ENCODE data around the gene STXBP5.

STXBP5 gene

DNA sequence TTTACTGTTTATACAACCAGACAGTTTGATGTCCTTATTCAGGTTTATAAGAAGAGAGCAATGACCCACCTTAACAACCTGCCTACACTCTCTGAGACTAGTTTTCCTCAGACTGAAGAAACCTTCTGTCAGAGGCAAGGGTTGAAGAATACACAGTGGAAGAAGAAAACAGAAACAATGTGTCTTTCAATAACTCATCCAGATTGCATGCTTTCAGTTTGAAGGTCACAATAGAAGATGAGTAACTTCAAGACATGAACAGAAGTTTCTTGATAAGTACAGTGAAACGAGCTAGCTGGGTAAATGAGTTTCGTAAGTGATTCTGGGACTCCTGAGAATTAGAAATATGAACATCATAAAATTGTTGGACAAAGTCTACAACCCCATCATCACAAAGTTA, 141.7 kb downstream of the STXBP5 start:
- Mint-ChIP-seq H3K27me3 (ENCODE audit: low read depth) (no peaks in the 10 kb centered on the region), H3K36me3 (ENCODE audit: low read depth) (peaks cover 13% of the 10 kb centered on the region), H3K27ac (no peak overlapping the region), H3K4me3 (no peak overlapping the region), H3K9me3 (no peaks in the 10 kb centered on the region), H3K4me1 (no peaks in the 10 kb centered on the region)
- TF ChIP-seq, protein P1, sequence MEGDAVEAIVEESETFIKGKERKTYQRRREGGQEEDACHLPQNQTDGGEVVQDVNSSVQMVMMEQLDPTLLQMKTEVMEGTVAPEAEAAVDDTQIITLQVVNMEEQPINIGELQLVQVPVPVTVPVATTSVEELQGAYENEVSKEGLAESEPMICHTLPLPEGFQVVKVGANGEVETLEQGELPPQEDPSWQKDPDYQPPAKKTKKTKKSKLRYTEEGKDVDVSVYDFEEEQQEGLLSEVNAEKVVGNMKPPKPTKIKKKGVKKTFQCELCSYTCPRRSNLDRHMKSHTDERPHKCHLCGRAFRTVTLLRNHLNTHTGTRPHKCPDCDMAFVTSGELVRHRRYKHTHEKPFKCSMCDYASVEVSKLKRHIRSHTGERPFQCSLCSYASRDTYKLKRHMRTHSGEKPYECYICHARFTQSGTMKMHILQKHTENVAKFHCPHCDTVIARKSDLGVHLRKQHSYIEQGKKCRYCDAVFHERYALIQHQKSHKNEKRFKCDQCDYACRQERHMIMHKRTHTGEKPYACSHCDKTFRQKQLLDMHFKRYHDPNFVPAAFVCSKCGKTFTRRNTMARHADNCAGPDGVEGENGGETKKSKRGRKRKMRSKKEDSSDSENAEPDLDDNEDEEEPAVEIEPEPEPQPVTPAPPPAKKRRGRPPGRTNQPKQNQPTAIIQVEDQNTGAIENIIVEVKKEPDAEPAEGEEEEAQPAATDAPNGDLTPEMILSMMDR (IDR thresholded peaks at IDR 0.05; ENCODE audit: unreplicated experiment in 3 of 3): no peak

DNA sequence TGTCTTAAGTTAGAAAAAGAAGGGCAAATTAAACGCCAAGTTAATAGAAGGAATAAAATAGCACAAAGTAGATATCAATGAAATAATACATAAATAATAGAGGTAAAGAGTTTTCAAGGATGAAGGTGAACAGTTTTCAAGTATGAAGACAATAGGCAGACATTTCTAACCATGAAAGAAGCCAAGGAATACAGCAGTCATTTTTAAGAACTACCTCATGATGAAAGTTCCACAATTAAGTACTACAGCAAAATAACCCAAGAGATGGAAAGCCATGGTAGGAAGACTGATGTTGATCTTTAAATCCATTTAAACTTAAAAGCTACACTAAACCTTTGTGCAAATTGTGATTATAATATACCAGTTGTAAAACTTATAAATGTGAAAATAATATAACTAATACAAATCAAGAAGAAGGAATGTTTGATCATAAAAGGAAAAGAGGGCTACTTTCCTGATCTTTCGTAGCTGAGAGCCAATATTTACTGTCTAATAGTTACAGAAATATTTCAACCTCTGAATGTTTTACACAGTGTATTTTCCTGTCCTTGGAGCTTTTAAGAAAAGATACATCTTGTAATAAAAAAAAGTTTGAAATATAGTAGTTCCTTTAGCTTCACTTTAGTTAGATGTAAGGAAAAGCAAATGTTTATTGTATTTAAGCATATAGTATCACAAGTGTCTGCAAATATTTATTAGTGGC, 143.1 kb downstream of the STXBP5 start:
- H3K4me3 Mint-ChIP-seq: no peak overlapping the region
- no peaks in the 10 kb centered on the region for H3K9me3 Mint-ChIP-seq
- peaks cover 8% of the 10 kb centered on the region for H3K36me3 Mint-ChIP-seq (ENCODE audit: low read depth)
- H3K27me3 Mint-ChIP-seq (ENCODE audit: low read depth): no peaks in the 10 kb centered on the region
- H3K4me1 Mint-ChIP-seq: no peaks in the 10 kb centered on the region
- no peak overlapping the region for H3K27ac Mint-ChIP-seq
- TF ChIP-seq, protein P1 (IDR thresholded peaks at IDR 0.05; ENCODE audit: unreplicated experiment in 3 of 3): no peak

DNA sequence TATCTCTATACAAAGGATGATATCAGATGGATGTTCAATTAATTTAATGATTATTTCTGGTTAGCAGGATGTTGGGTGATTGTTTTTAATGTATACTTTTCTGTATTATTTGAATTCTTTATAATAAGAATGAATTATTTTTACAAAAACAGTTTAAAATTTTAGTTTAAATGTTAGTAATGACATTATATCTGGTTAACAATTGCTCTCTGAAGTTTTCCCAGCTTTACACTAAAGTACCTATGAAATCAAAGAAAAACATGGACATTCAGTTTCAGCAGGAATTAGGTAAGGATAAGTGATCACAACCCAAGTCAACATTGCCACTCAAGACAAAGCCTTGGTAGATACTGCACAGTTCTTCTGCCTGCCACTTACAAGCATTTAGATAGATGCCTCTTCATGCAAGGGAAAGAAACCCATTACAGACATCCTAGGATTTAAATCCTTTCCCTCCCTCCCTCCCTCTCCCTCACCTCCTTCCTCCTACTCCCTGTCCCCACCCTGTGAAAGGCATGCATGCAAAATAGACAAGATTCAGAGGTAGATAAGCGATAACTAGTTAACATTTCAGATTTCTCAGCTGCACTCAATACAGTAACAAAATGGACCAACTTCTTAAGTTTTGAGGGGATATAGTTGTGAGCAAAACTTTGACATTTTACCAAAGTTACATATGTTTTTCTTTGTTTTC, 143.8 kb downstream of the STXBP5 start:
- H3K4me3 Mint-ChIP-seq: no peak overlapping the region
- TF ChIP-seq, protein P1 (IDR thresholded peaks at IDR 0.05; ENCODE audit: unreplicated experiment in 3 of 3): no peak
- H3K27me3 Mint-ChIP-seq (ENCODE audit: low read depth): no peaks in the 10 kb centered on the region
- H3K27ac Mint-ChIP-seq: no peak overlapping the region
- H3K9me3 Mint-ChIP-seq: no peaks in the 10 kb centered on the region
- peaks cover 8% of the 10 kb centered on the region for H3K36me3 Mint-ChIP-seq (ENCODE audit: low read depth)
- no peaks in the 10 kb centered on the region for H3K4me1 Mint-ChIP-seq

DNA sequence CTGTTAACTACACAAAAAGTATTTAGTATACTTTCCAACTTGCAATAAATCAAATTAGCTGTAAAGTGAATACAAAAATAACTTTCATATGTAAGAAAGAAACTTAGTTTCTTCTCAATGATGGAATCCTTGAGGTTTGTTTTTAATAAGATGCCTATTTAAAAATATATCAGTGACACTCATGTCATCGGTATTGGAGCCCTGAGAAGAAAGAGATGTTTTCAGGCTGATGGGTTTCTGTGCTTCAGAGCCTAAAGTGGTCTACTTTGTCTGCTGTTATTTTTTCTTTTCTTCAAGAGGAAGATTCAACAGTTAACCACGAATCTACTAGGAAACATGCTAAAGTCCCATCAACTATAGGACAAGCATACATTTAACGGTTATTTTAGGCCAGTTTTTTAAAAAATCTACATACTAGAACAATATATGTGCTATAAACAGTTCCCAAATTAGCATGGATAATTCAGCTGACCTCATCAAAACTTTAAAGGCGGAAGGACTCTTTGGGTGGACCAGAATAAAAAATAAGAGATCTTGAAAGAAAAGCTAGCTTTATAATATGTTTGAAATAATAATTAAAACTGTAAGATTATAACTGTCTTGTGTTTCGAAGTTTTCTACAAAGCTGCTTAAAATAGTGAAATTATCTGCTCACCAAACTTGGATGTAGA, 157.2 kb downstream of the STXBP5 start:
- Mint-ChIP-seq H3K4me1 (no peaks in the 10 kb centered on the region), H3K36me3 (ENCODE audit: low read depth) (peaks cover 49% of the 10 kb centered on the region), H3K27me3 (ENCODE audit: low read depth) (no peaks in the 10 kb centered on the region), H3K27ac (no peak overlapping the region), H3K4me3 (no peak overlapping the region), H3K9me3 (no peaks in the 10 kb centered on the region)
- TF ChIP-seq, protein P1 (IDR thresholded peaks at IDR 0.05; ENCODE audit: unreplicated experiment in 3 of 3): no peak

DNA sequence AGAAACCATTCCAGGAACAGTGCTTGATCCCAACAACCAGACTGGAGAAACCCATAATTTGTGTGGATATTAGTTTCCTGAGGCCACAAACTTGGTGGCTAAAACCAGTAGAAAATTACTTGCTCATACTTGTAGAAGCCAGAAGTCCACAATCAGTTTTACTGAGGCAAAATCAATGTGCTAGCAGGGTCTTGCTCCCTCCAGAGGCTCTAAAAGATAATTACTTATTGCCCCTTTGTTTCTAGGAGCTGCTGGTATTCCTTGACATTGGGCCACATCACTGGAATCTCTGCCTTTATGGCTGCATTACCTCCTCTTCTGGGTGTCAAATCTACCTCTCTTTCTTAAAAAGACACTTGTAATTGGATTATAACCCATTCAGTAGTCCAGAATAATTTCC, 162.1 kb downstream of the STXBP5 start:
- TF ChIP-seq, protein P1 (IDR thresholded peaks at IDR 0.05; ENCODE audit: unreplicated experiment in 3 of 3): no peak
- Mint-ChIP-seq H3K36me3 (ENCODE audit: low read depth) (peaks cover 25% of the 10 kb centered on the region), H3K27me3 (ENCODE audit: low read depth) (no peaks in the 10 kb centered on the region), H3K4me1 (no peaks in the 10 kb centered on the region), H3K4me3 (no peak overlapping the region), H3K9me3 (no peaks in the 10 kb centered on the region), H3K27ac (no peak overlapping the region)

Measured in nephron (organoid).